SK-N-SH treated with all-trans-retinoic acid at 6 μM for 48 hours (cell line): ENCODE results near the gene SNRPE.
A peak's percentile ranks its signal among the peaks of the same experiment; 100 is the strongest.

ENCODE experiments used
- ATAC-seq: fragments of 200-7000 bp; cut with Tn5 transposase; 3 replicates; pipeline ENCODE4 v1.9.1; 2020; ENCODE audit warnings: mild to moderate bottlenecking, moderate library complexity
- ARNTL ChIP-seq: fragments of 450-650 bp; formaldehyde crosslinking; IDR thresholded peaks from 2 replicates; pipeline ENCODE4 v1.5.0; 2020; ENCODE audit warnings: low read depth, mild to moderate bottlenecking, moderate library complexity, borderline replicate concordance
- BACH2 ChIP-seq: fragments of 250-450 bp; sonication (Bioruptor Pico); IDR thresholded peaks from 2 replicates; pipeline ENCODE4 v1.9.0; 2021; ENCODE audit warnings: mild to moderate bottlenecking, borderline replicate concordance
- CSDC2 ChIP-seq: fragments of 250-450 bp; sonication (Bioruptor Pico); IDR thresholded peaks from 2 replicates; pipeline ENCODE4 v1.5.0; 2020; ENCODE audit warnings: mild to moderate bottlenecking, moderate library complexity
- ESRRG ChIP-seq: fragments of 250-450 bp; sonication (Bioruptor Pico); IDR thresholded peaks from 2 replicates; pipeline ENCODE4 v1.6.1; 2021; ENCODE audit warnings: mild to moderate bottlenecking
- GLIS3 ChIP-seq: fragments of 250-450 bp; sonication (Bioruptor Pico); IDR thresholded peaks from 2 replicates; pipeline ENCODE4 v1.5.0; 2020; ENCODE audit warnings: mild to moderate bottlenecking, moderate library complexity
- ISL1 ChIP-seq: fragments of 250-450 bp; sonication (Bioruptor Pico); IDR thresholded peaks from 2 replicates; pipeline ENCODE4 v2.1.2; 2022; ENCODE audit warnings: mild to moderate bottlenecking, moderate library complexity
- OSR1 ChIP-seq: fragments of 250-450 bp; sonication (Bioruptor Pico); IDR thresholded peaks from 2 replicates; pipeline ENCODE4 v1.8.0; 2022; ENCODE audit warnings: moderate library complexity, mild to moderate bottlenecking, inconsistent platforms
- PPARA ChIP-seq: fragments of 250-450 bp; sonication (Bioruptor Pico); IDR thresholded peaks from 2 replicates; pipeline ENCODE4 v1.5.0; 2020; ENCODE audit warnings: mild to moderate bottlenecking, borderline replicate concordance
- RARB ChIP-seq: fragments of 250-450 bp; sonication (Bioruptor Pico); IDR thresholded peaks from 2 replicates; pipeline ENCODE4 v1.8.0; 2021; ENCODE audit warnings: mild to moderate bottlenecking, moderate library complexity
- SNAI2 ChIP-seq: fragments of 250-450 bp; sonication (Bioruptor Pico); IDR thresholded peaks from 2 replicates; pipeline ENCODE4 v1.5.0; 2020; ENCODE audit warnings: mild to moderate bottlenecking, moderate library complexity
- TCF4 ChIP-seq: fragments of 250-450 bp; sonication (Bioruptor Pico); IDR thresholded peaks from 2 replicates; pipeline ENCODE4 v1.8.0; 2021; ENCODE audit warnings: mild to moderate bottlenecking, moderate library complexity, borderline replicate concordance
- TOX ChIP-seq: fragments of 250-450 bp; sonication (Bioruptor Pico); IDR thresholded peaks from 2 replicates; pipeline ENCODE4 v1.8.0; 2021; ENCODE audit warnings: mild to moderate bottlenecking, moderate library complexity, borderline replicate concordance
- ZC3H10 ChIP-seq: fragments of 250-450 bp; sonication (Bioruptor Pico); IDR thresholded peaks from 2 replicates; pipeline ENCODE4 v1.5.1; 2021; ENCODE audit warnings: mild to moderate bottlenecking, moderate library complexity
- ZFP3 ChIP-seq: fragments of 250-450 bp; sonication (Bioruptor Pico); IDR thresholded peaks from 2 replicates; pipeline ENCODE4 v1.5.0; 2020; ENCODE audit warnings: mild to moderate bottlenecking, moderate library complexity
- ZFP30 ChIP-seq: fragments of 450-650 bp; formaldehyde crosslinking; IDR thresholded peaks from 2 replicates; pipeline ENCODE4 v1.5.0; 2022; ENCODE audit warnings: mild to moderate bottlenecking, moderate library complexity
- ZNF565 ChIP-seq: fragments of 450-650 bp; formaldehyde crosslinking; conservative IDR thresholded peaks from 2 replicates; pipeline ENCODE4 v1.5.0; 2020; ENCODE audit warnings: low read depth, mild to moderate bottlenecking, moderate library complexity
- ZNF70 ChIP-seq: fragments of 450-650 bp; formaldehyde crosslinking; IDR thresholded peaks from 2 replicates; pipeline ENCODE4 v1.5.0; 2020; ENCODE audit warnings: mild to moderate bottlenecking, moderate library complexity
- TF ChIP-seq, protein P1 (sequence below): fragments of 250-450 bp; sonication (Bioruptor Pico); IDR thresholded peaks from 2 replicates; pipeline ENCODE4 v1.8.0; 2021; ENCODE audit warnings: low read depth, mild to moderate bottlenecking, moderate library complexity, borderline replicate concordance
- TF ChIP-seq, protein P2 (sequence below): fragments of 250-450 bp; sonication (Bioruptor Pico); IDR thresholded peaks from 2 replicates; pipeline ENCODE4 v1.5.1; 2021; ENCODE audit warnings: mild to moderate bottlenecking, moderate library complexity
- TF ChIP-seq, protein P3 (sequence below): fragments of 250-450 bp; sonication (Bioruptor Pico); IDR thresholded peaks from 2 replicates; pipeline ENCODE4 v1.5.1; 2020; ENCODE audit warnings: low read depth, mild to moderate bottlenecking, moderate library complexity
- TF ChIP-seq, protein P4 (sequence below): fragments of 250-450 bp; sonication (Bioruptor Pico); IDR thresholded peaks from 2 replicates; pipeline ENCODE4 v1.8.0; 2020; ENCODE audit warnings: mild to moderate bottlenecking, moderate library complexity, borderline replicate concordance
- TF ChIP-seq, protein P5 (sequence below): fragments of 250-450 bp; sonication (Bioruptor Pico); IDR thresholded peaks from 2 replicates; pipeline ENCODE4 v1.5.0; 2020; ENCODE audit warnings: mild to moderate bottlenecking, moderate library complexity

SNRPE gene

DNA sequence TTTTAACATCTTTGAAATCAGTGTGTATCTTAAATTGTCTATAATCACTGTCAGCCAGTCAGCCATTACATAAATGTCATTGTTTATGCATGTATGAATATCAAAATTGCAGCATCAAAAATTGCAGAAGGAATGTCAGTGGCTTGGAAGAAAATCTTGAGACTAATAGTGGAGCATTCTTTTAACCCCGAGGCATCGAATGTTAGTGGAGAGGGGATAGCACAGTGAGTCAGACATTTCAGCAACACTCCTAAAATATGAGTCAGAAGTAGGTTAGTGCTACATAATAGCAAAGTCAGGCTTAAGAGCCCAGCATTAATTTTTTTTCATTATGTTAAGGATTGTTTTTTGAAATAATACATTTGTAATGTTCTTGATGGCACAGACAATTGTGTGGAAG is 45.5 kb downstream of the SNRPE start:
- TF ChIP-seq TOX (CRISPR knock-in tag) (peak; percentile 26; the same call in 1 of the 2 replicates), ARNTL (no peak)
- TF ChIP-seq, all 23 proteins: peak for 1
- ATAC-seq = peak; percentile 100

DNA sequence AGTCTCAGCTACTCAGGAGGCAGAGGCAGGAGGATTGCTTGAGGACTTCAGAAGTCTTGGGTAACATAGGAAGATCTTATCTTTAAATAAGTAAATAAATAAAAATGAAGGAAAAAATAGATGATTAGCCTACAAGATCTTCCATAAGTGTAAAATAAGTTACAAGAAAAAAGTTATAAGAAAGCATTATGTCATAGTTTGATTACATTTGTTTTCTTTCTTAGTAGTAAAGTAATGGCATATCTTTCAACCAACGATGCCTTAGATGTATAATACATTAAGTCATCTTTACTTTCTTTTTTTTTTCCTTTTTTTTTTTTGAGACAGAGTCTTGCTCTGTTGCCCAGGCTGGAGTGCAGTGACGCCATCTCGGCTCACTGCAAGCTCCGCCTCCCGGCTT is 46.5 kb downstream of the SNRPE start:
- ATAC-seq = no peak
- TF ChIP-seq ZFP3 (CRISPR knock-in tag) (no peak), GLIS3 (CRISPR knock-in tag) (no peak), ZNF565 (no peak), SNAI2 (no peak), ESRRG (no peak), TCF4 (CRISPR knock-in tag) (no peak), ISL1 (CRISPR knock-in tag) (no peak), ZC3H10 (no peak), RARB (CRISPR knock-in tag) (no peak)
- TF ChIP-seq, protein P1, sequence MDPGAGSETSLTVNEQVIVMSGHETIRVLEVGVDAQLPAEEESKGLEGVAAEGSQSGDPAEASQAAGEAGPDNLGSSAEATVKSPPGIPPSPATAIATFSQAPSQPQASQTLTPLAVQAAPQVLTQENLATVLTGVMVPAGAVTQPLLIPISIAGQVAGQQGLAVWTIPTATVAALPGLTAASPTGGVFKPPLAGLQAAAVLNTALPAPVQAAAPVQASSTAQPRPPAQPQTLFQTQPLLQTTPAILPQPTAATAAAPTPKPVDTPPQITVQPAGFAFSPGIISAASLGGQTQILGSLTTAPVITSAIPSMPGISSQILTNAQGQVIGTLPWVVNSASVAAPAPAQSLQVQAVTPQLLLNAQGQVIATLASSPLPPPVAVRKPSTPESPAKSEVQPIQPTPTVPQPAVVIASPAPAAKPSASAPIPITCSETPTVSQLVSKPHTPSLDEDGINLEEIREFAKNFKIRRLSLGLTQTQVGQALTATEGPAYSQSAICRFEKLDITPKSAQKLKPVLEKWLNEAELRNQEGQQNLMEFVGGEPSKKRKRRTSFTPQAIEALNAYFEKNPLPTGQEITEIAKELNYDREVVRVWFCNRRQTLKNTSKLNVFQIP = no peak
- TF ChIP-seq, protein P2, sequence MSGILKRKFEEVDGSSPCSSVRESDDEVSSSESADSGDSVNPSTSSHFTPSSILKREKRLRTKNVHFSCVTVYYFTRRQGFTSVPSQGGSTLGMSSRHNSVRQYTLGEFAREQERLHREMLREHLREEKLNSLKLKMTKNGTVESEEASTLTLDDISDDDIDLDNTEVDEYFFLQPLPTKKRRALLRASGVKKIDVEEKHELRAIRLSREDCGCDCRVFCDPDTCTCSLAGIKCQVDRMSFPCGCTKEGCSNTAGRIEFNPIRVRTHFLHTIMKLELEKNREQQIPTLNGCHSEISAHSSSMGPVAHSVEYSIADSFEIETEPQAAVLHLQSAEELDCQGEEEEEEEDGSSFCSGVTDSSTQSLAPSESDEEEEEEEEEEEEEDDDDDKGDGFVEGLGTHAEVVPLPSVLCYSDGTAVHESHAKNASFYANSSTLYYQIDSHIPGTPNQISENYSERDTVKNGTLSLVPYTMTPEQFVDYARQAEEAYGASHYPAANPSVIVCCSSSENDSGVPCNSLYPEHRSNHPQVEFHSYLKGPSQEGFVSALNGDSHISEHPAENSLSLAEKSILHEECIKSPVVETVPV (CRISPR knock-in tag) = no peak
- TF ChIP-seq, protein P3, sequence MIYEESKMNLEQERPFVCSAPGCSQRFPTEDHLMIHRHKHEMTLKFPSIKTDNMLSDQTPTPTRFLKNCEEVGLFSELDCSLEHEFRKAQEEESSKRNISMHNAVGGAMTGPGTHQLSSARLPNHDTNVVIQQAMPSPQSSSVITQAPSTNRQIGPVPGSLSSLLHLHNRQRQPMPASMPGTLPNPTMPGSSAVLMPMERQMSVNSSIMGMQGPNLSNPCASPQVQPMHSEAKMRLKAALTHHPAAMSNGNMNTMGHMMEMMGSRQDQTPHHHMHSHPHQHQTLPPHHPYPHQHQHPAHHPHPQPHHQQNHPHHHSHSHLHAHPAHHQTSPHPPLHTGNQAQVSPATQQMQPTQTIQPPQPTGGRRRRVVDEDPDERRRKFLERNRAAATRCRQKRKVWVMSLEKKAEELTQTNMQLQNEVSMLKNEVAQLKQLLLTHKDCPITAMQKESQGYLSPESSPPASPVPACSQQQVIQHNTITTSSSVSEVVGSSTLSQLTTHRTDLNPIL (CRISPR knock-in tag) = no peak

DNA sequence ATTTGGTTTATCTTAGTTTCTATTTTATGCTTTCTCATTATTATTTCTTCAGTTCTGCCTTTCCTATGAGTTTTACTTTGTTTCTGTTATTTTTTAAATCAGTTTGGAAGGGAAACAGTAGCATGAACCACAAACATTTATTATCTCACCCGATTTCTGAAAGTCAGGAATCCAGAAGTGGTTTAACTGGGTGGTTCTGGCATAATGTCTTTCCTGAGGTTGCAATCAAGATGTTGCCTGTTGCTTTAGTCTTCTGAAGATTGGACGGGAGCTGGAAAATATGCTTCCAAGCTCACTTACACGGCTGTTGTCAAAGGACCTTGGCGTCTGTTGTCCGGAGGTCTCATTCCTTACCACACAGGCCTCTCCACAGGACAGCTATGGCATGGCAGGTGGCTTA is 50.4 kb downstream of the SNRPE start:
- ATAC-seq = no peak
- no peak for TF ChIP-seq ZFP30 (CRISPR knock-in tag)
- no peak for TF ChIP-seq SNAI2
- TF ChIP-seq ZC3H10 = no peak
- TF ChIP-seq OSR1 (CRISPR knock-in tag) = no peak
- TF ChIP-seq PPARA = no peak
- TF ChIP-seq CSDC2 (CRISPR knock-in tag) = no peak
- TF ChIP-seq, protein P3 (CRISPR knock-in tag) = no peak
- TF ChIP-seq TOX (CRISPR knock-in tag) = no peak
- TF ChIP-seq ZNF565 = no peak
- no peak for TF ChIP-seq ARNTL
- TF ChIP-seq RARB (CRISPR knock-in tag) = no peak
- TF ChIP-seq, protein P4, sequence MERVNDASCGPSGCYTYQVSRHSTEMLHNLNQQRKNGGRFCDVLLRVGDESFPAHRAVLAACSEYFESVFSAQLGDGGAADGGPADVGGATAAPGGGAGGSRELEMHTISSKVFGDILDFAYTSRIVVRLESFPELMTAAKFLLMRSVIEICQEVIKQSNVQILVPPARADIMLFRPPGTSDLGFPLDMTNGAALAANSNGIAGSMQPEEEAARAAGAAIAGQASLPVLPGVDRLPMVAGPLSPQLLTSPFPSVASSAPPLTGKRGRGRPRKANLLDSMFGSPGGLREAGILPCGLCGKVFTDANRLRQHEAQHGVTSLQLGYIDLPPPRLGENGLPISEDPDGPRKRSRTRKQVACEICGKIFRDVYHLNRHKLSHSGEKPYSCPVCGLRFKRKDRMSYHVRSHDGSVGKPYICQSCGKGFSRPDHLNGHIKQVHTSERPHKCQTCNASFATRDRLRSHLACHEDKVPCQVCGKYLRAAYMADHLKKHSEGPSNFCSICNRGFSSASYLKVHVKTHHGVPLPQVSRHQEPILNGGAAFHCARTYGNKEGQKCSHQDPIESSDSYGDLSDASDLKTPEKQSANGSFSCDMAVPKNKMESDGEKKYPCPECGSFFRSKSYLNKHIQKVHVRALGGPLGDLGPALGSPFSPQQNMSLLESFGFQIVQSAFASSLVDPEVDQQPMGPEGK (CRISPR knock-in tag) = no peak
- TF ChIP-seq TCF4 (CRISPR knock-in tag) = no peak
- no peak for TF ChIP-seq BACH2 (CRISPR knock-in tag)
- TF ChIP-seq, protein P1 = no peak
- TF ChIP-seq, protein P5, sequence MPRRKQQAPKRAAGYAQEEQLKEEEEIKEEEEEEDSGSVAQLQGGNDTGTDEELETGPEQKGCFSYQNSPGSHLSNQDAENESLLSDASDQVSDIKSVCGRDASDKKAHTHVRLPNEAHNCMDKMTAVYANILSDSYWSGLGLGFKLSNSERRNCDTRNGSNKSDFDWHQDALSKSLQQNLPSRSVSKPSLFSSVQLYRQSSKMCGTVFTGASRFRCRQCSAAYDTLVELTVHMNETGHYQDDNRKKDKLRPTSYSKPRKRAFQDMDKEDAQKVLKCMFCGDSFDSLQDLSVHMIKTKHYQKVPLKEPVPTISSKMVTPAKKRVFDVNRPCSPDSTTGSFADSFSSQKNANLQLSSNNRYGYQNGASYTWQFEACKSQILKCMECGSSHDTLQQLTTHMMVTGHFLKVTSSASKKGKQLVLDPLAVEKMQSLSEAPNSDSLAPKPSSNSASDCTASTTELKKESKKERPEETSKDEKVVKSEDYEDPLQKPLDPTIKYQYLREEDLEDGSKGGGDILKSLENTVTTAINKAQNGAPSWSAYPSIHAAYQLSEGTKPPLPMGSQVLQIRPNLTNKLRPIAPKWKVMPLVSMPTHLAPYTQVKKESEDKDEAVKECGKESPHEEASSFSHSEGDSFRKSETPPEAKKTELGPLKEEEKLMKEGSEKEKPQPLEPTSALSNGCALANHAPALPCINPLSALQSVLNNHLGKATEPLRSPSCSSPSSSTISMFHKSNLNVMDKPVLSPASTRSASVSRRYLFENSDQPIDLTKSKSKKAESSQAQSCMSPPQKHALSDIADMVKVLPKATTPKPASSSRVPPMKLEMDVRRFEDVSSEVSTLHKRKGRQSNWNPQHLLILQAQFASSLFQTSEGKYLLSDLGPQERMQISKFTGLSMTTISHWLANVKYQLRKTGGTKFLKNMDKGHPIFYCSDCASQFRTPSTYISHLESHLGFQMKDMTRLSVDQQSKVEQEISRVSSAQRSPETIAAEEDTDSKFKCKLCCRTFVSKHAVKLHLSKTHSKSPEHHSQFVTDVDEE (CRISPR knock-in tag) = no peak
- no peak for TF ChIP-seq ZNF70 (CRISPR knock-in tag)
- no peak for TF ChIP-seq ESRRG
- TF ChIP-seq, protein P2 (CRISPR knock-in tag) = no peak
- no peak for TF ChIP-seq GLIS3 (CRISPR knock-in tag)
